Measurements from ENCODE around the gene GUCD1. TPM values are rescaled to one million over a fixed set of nuclear protein-coding genes. Genes with fewer than 3 reads are reported as not detected.

The GUCD1 gene
- total RNA-seq, 2 experiments from 2014 or later, result 114 to 144 TPM

DNA sequence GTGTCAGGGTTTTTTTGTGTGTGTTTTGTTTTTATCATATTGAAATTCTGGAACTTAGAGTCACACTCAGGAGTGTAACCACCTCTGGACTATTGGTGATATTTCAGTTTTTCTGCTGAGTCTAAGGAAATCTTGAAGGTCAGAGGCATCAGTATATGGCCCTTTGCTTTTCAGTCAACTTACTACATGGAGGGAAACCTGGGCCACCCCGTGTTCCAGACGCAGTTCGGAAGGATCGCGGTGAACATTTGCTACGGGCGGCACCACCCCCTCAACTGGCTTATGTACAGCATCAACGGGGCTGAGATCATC, 40.0 kb downstream of the GUCD1 start:
- H2AFZ ChIP-seq (ENCODE audit: low read length), result no peak overlapping the region
- TF ChIP-seq CTCF (conservative IDR thresholded peaks at IDR 0.05; ENCODE audit: low read length), result no peak
- no peak for TF ChIP-seq EZH2phosphoT487 (IDR thresholded peaks at IDR 0.05; ENCODE audit: borderline replicate concordance, low read depth, low read length)
- no peak overlapping the region for H3K4me2 ChIP-seq (ENCODE audit: low read length)
- no peak overlapping the region for H3K4me3 ChIP-seq (ENCODE audit: low read depth, low read length, poor library complexity, severe bottlenecking)
- BruUV-seq (replicated peaks), result no TSS peak
- no peak overlapping the region for H3K27ac ChIP-seq (ENCODE audit: low read depth, low read length, poor library complexity, severe bottlenecking)
- CTCF ChIA-PET (ENCODE audit: unreplicated experiment), result no interaction called here
- H4K20me1 ChIP-seq (ENCODE audit: insufficient read depth, low read length), result no peaks in the 10 kb centered on the region
- POLR2A ChIA-PET, result no interaction called here
- H3K9me3 ChIP-seq (ENCODE audit: low read length), result no peaks in the 10 kb centered on the region
- H3K4me1 ChIP-seq (ENCODE audit: insufficient read depth, low read length, poor library complexity, severe bottlenecking), result peaks cover 24% of the 10 kb centered on the region
- DNase-seq (ENCODE audit: low spot score), result no peak
- H3K36me3 ChIP-seq (ENCODE audit: insufficient read depth, low read length), result no peaks in the 10 kb centered on the region
- intact Hi-C loops (cut with micrococcal nuclease; ENCODE audit: unreplicated experiment), result no loop called here
- H3K79me2 ChIP-seq (ENCODE audit: insufficient read depth, low read depth, low read length), result no peaks in the 10 kb centered on the region
- H3K9me2 ChIP-seq (ENCODE audit: insufficient read depth, low read length), result no peaks in the 10 kb centered on the region

DNA sequence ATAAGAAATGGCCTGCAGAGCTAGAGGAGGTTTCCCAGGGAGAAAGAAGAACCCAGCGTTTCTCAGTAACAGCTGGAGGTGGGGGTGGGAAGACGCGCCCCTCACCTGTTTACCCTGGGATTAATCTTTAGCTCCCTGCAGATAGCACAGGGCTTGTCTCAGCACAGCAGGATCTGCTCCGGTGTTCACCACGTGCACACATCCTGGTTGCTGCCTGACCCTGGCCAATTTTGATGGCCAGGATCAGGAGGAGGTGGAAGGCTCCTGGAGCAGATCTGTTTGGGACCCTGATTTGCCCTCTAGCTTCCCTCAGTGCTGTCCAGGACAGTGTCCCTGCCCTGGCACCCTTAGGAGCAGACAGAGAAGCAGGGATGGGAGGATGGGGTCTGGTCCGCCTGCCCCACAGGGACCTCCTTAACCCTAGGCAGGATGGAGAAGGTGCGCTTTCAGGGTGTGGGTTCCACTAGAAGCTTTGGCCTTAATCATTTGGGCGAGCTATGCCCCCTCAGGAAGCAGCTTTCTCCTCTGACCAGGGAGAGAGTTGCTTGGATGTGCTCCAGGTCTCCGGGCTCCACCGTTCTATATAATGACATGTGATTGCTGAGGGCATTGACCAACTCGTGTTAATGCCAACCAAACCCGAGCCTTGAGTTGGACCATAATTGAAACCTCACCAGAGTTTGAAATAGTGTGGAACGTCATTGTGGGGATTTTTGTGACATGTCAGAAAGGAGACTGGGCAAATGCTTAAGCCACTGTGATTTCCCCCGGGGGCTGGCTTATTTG, 40.5 kb downstream of the GUCD1 start:
- no TSS peak for BruUV-seq (replicated peaks)

More for the DNA sequence above, 40.5 kb downstream of the GUCD1 start:
- peaks cover 30% of the 10 kb centered on the region for H3K4me1 ChIP-seq (ENCODE audit: insufficient read depth, low read length, poor library complexity, severe bottlenecking)
- no peak overlapping the region for H3K4me3 ChIP-seq (ENCODE audit: low read depth, low read length, poor library complexity, severe bottlenecking)
- intact Hi-C loops (cut with micrococcal nuclease; ENCODE audit: unreplicated experiment), result no loop called here
- POLR2A ChIA-PET, result interaction anchor here (0.6 kb wide), 1 partner anchor 249 kb away, joined by 3 read pairs; no protein-coding TSS in a partner anchor
- no peaks in the 10 kb centered on the region for H3K36me3 ChIP-seq (ENCODE audit: insufficient read depth, low read length)
- H3K79me2 ChIP-seq (ENCODE audit: insufficient read depth, low read depth, low read length), result no peaks in the 10 kb centered on the region
- no peaks in the 10 kb centered on the region for H3K9me2 ChIP-seq (ENCODE audit: insufficient read depth, low read length)
- CTCF ChIA-PET (ENCODE audit: unreplicated experiment), result interaction anchor here (0.6 kb wide), 1 partner anchor 10 kb away, joined by 4 read pairs; no protein-coding TSS in a partner anchor
- H3K4me2 ChIP-seq (ENCODE audit: low read length), result no peak overlapping the region
- no peak overlapping the region for H3K27ac ChIP-seq (ENCODE audit: low read depth, low read length, poor library complexity, severe bottlenecking)
- H4K20me1 ChIP-seq (ENCODE audit: insufficient read depth, low read length), result no peaks in the 10 kb centered on the region
- no peak overlapping the region for H2AFZ ChIP-seq (ENCODE audit: low read length)
- no peak for DNase-seq (ENCODE audit: low spot score)
- TF ChIP-seq CTCF (conservative IDR thresholded peaks at IDR 0.05; ENCODE audit: low read length) (no peak), EZH2phosphoT487 (IDR thresholded peaks at IDR 0.05; ENCODE audit: borderline replicate concordance, low read depth, low read length) (no peak)
- H3K9me3 ChIP-seq (ENCODE audit: low read length), result no peaks in the 10 kb centered on the region

Data from OCI-LY7 (cell line).